ENCODE data around the gene LAPTM5. TPM values are rescaled to one million over a fixed set of nuclear protein-coding genes. Genes with fewer than 3 reads are reported as not detected.

LAPTM5 gene
- total RNA-seq: 24.5 TPM

DNA sequence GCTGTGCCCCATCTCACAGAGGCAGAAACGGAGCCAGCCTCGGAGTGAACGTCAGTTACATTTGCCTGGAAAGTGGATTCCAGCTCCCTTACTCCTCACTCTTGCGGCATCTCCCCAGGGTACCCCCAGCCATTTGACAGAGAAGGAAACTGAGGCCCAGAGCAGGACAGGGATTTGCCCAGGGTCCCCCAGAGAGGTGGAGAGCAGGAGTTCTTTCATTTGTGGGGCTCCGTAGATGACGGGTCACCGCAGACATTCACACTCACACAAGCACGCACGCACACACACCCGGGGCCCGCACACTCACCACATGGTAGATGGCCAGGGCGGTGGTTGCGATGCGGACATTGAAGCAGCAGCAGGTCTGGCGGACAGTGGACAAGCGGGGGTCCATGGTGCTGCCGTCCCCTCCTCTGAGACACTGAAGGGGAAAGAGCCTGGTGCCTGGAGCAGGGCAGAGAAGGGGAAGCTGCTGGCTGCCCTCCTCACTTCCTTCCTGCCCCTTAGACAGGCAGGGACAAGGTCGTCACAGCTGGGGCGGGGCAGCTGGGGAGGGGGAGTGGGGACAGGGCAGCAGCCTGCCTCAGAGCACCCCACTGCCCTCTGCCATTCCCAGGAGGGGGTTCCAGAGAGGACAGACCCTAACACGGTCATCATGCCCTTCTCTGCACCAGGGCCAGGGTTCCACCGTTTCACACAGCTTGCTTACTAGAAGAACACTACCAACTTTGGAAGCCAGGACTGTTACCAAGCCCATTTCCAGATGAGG, at the start of gene LAPTM5:
LAPTM5 (minus strand) TSS at position 423 of the 769 bp plus-strand sequence; CDS start at position 394, 29 bp downstream.

GRCh38 chr1:30723331-30723755, 34.2 kb downstream of the LAPTM5 start, which contains the start of gene MATN1:
MATN1 (minus strand) TSS chr1:30723585; CDS start chr1:30723551, 34 bp downstream.

Small RNA genes lying within 50 kb of the gene (small RNA-seq; reads per million reads assigned to genes)
- gene MIR4420 (ENCODE audit: low replicate concordance): not detected

Other genes starting within 250 kb of the LAPTM5 start
- gene MATN1, start 34.2 kb downstream of the LAPTM5 start, total RNA-seq: 0.47 TPM
- 24.3 TPM for gene SDC3, start 151.0 kb upstream of the LAPTM5 start, total RNA-seq